ENCODE measurements around the gene DCT.
"Not testable (repeated sequence)": the region's sequence is repeated elsewhere in the genome, so short reads cannot be mapped to it uniquely, and the experiment has no call there.

DCT gene

GRCh38 chr13:94513026-94513425, 33.5 kb upstream of the DCT start:
- no peak for TF ChIP-seq CTCF (conservative IDR thresholded peaks at IDR 0.05)
- no peak overlapping the region for H3K27ac ChIP-seq

- no peak for TF ChIP-seq CTCF (conservative IDR thresholded peaks at IDR 0.05)
- no peak overlapping the region for H3K27ac ChIP-seq
Observed at GRCh38 chr13:94505730-94506129, 26.2 kb upstream of the DCT start.

- no peak for TF ChIP-seq CTCF (conservative IDR thresholded peaks at IDR 0.05)
- no peak overlapping the region for H3K27ac ChIP-seq
Observed at GRCh38 chr13:94503851-94504250, 24.4 kb upstream of the DCT start.

GRCh38 chr13:94498831-94499230, 19.3 kb upstream of the DCT start:
- H3K27ac ChIP-seq = not testable (repeated sequence)

- TF ChIP-seq CTCF (conservative IDR thresholded peaks at IDR 0.05) = no peak
- H3K27ac ChIP-seq = no peak overlapping the region
Observed at GRCh38 chr13:94495806-94496205, 16.3 kb upstream of the DCT start.

GRCh38 chr13:94494026-94494425, 14.5 kb upstream of the DCT start:
- H3K27ac ChIP-seq = no peak overlapping the region
- no peak for TF ChIP-seq CTCF (conservative IDR thresholded peaks at IDR 0.05)

- TF ChIP-seq CTCF (conservative IDR thresholded peaks at IDR 0.05) = no peak
- no peak overlapping the region for H3K27ac ChIP-seq
Observed at GRCh38 chr13:94487043-94487442, 7.6 kb upstream of the DCT start.

GRCh38 chr13:94483970-94484369, 4.5 kb upstream of the DCT start:
- H3K27ac ChIP-seq = no peak overlapping the region
- TF ChIP-seq CTCF (conservative IDR thresholded peaks at IDR 0.05) = no peak

All from VCaP (cell line).